Measurements from ENCODE around the gene PPP2R5C. TPM values are rescaled to one million over a fixed set of nuclear protein-coding genes. Genes with fewer than 3 reads are reported as not detected.
"Not testable (repeated sequence)": the region's sequence is repeated elsewhere in the genome, so short reads cannot be mapped to it uniquely, and the experiment has no call there.

PPP2R5C gene
- total RNA-seq, 1 donor from 2014 or later = 55.3 TPM

GRCh38 chr14:101716956-101717662 is 44.4 kb upstream of the PPP2R5C start:
- no peaks in the 10 kb centered on the region for H3K36me3 ChIP-seq (ENCODE audit: control insufficient read depth in 3 of 3, insufficient read depth in 3 of 3, low read length in 3 of 3)
- no peak overlapping the region for H3K4me3 ChIP-seq (ENCODE audit: low read length in 3 of 3)
- H3K4me1 ChIP-seq (ENCODE audit: control insufficient read depth in 3 of 3, insufficient read depth in 3 of 3, low read length in 3 of 3) = peaks cover 0 to 6% (median 0%) of the 10 kb centered on the region in 3 donors
- H3K27ac ChIP-seq (ENCODE audit: low read depth, low read length) = no peak overlapping the region
- H3K27me3 ChIP-seq (ENCODE audit: control insufficient read depth in 3 of 3, insufficient read depth in 3 of 3, low read length in 3 of 3) = no peaks in the 10 kb centered on the region
- H3K9me3 ChIP-seq (ENCODE audit: control insufficient read depth in 3 of 3, low read length in 3 of 3) = peaks cover 0 to 2% (median 0%) of the 10 kb centered on the region in 3 donors
- no peak overlapping the region for H3K9ac ChIP-seq (ENCODE audit: low read depth in 1 of 3, low read length in 3 of 3)

GRCh38 chr14:101717663-101718490 is 43.6 kb upstream of the PPP2R5C start:
- Histone ChIP-seq H3K27me3 (ENCODE audit: control insufficient read depth in 3 of 3, insufficient read depth in 3 of 3, low read length in 3 of 3) (no peaks in the 10 kb centered on the region), H3K9ac (ENCODE audit: low read depth in 1 of 3, low read length in 3 of 3) (no peak overlapping the region), H3K4me1 (ENCODE audit: control insufficient read depth in 3 of 3, insufficient read depth in 3 of 3, low read length in 3 of 3) (peaks cover 0 to 8% (median 0%) of the 10 kb centered on the region in 3 donors), H3K9me3 (ENCODE audit: control insufficient read depth in 3 of 3, low read length in 3 of 3) (peaks cover 0 to 2% (median 0%) of the 10 kb centered on the region in 3 donors), H3K36me3 (ENCODE audit: control insufficient read depth in 3 of 3, insufficient read depth in 3 of 3, low read length in 3 of 3) (no peaks in the 10 kb centered on the region), H3K4me3 (ENCODE audit: low read length in 3 of 3) (no peak overlapping the region), H3K27ac (ENCODE audit: low read depth, low read length) (no peak overlapping the region)

GRCh38 chr14:101719045-101719645 is 42.4 kb upstream of the PPP2R5C start:
- H3K4me1 ChIP-seq (ENCODE audit: control insufficient read depth in 3 of 3, insufficient read depth in 3 of 3, low read length in 3 of 3) = peaks cover 0 to 8% (median 0%) of the 10 kb centered on the region in 3 donors
- peak overlapping the region; percentile 54 for H3K27ac ChIP-seq (ENCODE audit: low read depth, low read length)
- H3K9ac ChIP-seq (ENCODE audit: low read depth in 1 of 3, low read length in 3 of 3) = no peak overlapping the region
- no peaks in the 10 kb centered on the region for H3K27me3 ChIP-seq (ENCODE audit: control insufficient read depth in 3 of 3, insufficient read depth in 3 of 3, low read length in 3 of 3)
- no peak overlapping the region for H3K4me3 ChIP-seq (ENCODE audit: low read length in 3 of 3)
- H3K36me3 ChIP-seq (ENCODE audit: control insufficient read depth in 3 of 3, insufficient read depth in 3 of 3, low read length in 3 of 3) = no peaks in the 10 kb centered on the region
- H3K9me3 ChIP-seq (ENCODE audit: control insufficient read depth in 3 of 3, low read length in 3 of 3) = peaks cover 0 to 2% (median 0%) of the 10 kb centered on the region in 3 donors

GRCh38 chr14:101719708-101720107 is 41.8 kb upstream of the PPP2R5C start:
- Histone ChIP-seq H3K9ac (ENCODE audit: low read depth in 1 of 3, low read length in 3 of 3) (no peak overlapping the region), H3K36me3 (ENCODE audit: control insufficient read depth in 3 of 3, insufficient read depth in 3 of 3, low read length in 3 of 3) (no peaks in the 10 kb centered on the region), H3K9me3 (ENCODE audit: control insufficient read depth in 3 of 3, low read length in 3 of 3) (no peaks in the 10 kb centered on the region), H3K27ac (ENCODE audit: low read depth, low read length) (peak overlapping the region; percentile 54), H3K4me3 (ENCODE audit: low read length in 3 of 3) (no peak overlapping the region), H3K4me1 (ENCODE audit: control insufficient read depth in 3 of 3, insufficient read depth in 3 of 3, low read length in 3 of 3) (peaks cover 0 to 8% (median 0%) of the 10 kb centered on the region in 3 donors), H3K27me3 (ENCODE audit: control insufficient read depth in 3 of 3, insufficient read depth in 3 of 3, low read length in 3 of 3) (no peaks in the 10 kb centered on the region)

- no peak overlapping the region for H3K4me3 ChIP-seq (ENCODE audit: low read length in 3 of 3)
- H3K27ac ChIP-seq (ENCODE audit: low read depth, low read length) = no peak overlapping the region
- peaks cover 0 to 8% (median 0%) of the 10 kb centered on the region in 3 donors for H3K4me1 ChIP-seq (ENCODE audit: control insufficient read depth in 3 of 3, insufficient read depth in 3 of 3, low read length in 3 of 3)
- no peaks in the 10 kb centered on the region for H3K36me3 ChIP-seq (ENCODE audit: control insufficient read depth in 3 of 3, insufficient read depth in 3 of 3, low read length in 3 of 3)
- no peak overlapping the region for H3K9ac ChIP-seq (ENCODE audit: low read depth in 1 of 3, low read length in 3 of 3)
- H3K9me3 ChIP-seq (ENCODE audit: control insufficient read depth in 3 of 3, low read length in 3 of 3) = no peaks in the 10 kb centered on the region
- H3K27me3 ChIP-seq (ENCODE audit: control insufficient read depth in 3 of 3, insufficient read depth in 3 of 3, low read length in 3 of 3) = no peaks in the 10 kb centered on the region
Observed at GRCh38 chr14:101721111-101721510, 40.4 kb upstream of the PPP2R5C start.

- Histone ChIP-seq H3K36me3 (ENCODE audit: control insufficient read depth in 3 of 3, insufficient read depth in 3 of 3, low read length in 3 of 3) (no peaks in the 10 kb centered on the region), H3K9me3 (ENCODE audit: control insufficient read depth in 3 of 3, low read length in 3 of 3) (no peaks in the 10 kb centered on the region), H3K9ac (ENCODE audit: low read depth in 1 of 3, low read length in 3 of 3) (no peak overlapping the region), H3K27ac (ENCODE audit: low read depth, low read length) (no peak overlapping the region), H3K4me1 (ENCODE audit: control insufficient read depth in 3 of 3, insufficient read depth in 3 of 3, low read length in 3 of 3) (peaks cover 0 to 8% (median 0%) of the 10 kb centered on the region in 3 donors), H3K4me3 (ENCODE audit: low read length in 3 of 3) (no peak overlapping the region), H3K27me3 (ENCODE audit: control insufficient read depth in 3 of 3, insufficient read depth in 3 of 3, low read length in 3 of 3) (peaks cover 0 to 3% (median 0%) of the 10 kb centered on the region in 3 donors)
Observed at GRCh38 chr14:101721951-101722661, 39.4 kb upstream of the PPP2R5C start.

GRCh38 chr14:101723061-101723595 is 38.4 kb upstream of the PPP2R5C start:
- Histone ChIP-seq H3K27ac (ENCODE audit: low read depth, low read length) (no peak overlapping the region), H3K4me3 (ENCODE audit: low read length in 3 of 3) (no peak overlapping the region), H3K9me3 (ENCODE audit: control insufficient read depth in 3 of 3, low read length in 3 of 3) (no peaks in the 10 kb centered on the region), H3K36me3 (ENCODE audit: control insufficient read depth in 3 of 3, insufficient read depth in 3 of 3, low read length in 3 of 3) (no peaks in the 10 kb centered on the region), H3K4me1 (ENCODE audit: control insufficient read depth in 3 of 3, insufficient read depth in 3 of 3, low read length in 3 of 3) (peaks cover 0 to 8% (median 0%) of the 10 kb centered on the region in 3 donors), H3K27me3 (ENCODE audit: control insufficient read depth in 3 of 3, insufficient read depth in 3 of 3, low read length in 3 of 3) (peaks cover 0 to 8% (median 3%) of the 10 kb centered on the region in 3 donors), H3K9ac (ENCODE audit: low read depth in 1 of 3, low read length in 3 of 3) (no peak overlapping the region)

- not testable (repeated sequence) for H3K9ac ChIP-seq (ENCODE audit: low read depth in 1 of 3, low read length in 3 of 3); H3K27me3 ChIP-seq (ENCODE audit: control insufficient read depth in 3 of 3, insufficient read depth in 3 of 3, low read length in 3 of 3); H3K9me3 ChIP-seq (ENCODE audit: control insufficient read depth in 3 of 3, low read length in 3 of 3); H3K27ac ChIP-seq (ENCODE audit: low read depth, low read length); H3K4me3 ChIP-seq (ENCODE audit: low read length in 3 of 3); H3K36me3 ChIP-seq (ENCODE audit: control insufficient read depth in 3 of 3, insufficient read depth in 3 of 3, low read length in 3 of 3); H3K4me1 ChIP-seq (ENCODE audit: control insufficient read depth in 3 of 3, insufficient read depth in 3 of 3, low read length in 3 of 3)
Observed at GRCh38 chr14:101725652-101726051, 35.9 kb upstream of the PPP2R5C start.

- no peak overlapping the region for H3K27ac ChIP-seq (ENCODE audit: low read depth, low read length)
- no peak overlapping the region for H3K4me3 ChIP-seq (ENCODE audit: low read length in 3 of 3)
- H3K4me1 ChIP-seq (ENCODE audit: control insufficient read depth in 3 of 3, insufficient read depth in 3 of 3, low read length in 3 of 3) = peaks cover 0 to 3% (median 0%) of the 10 kb centered on the region in 3 donors
- peaks cover 0 to 8% (median 3%) of the 10 kb centered on the region in 3 donors for H3K27me3 ChIP-seq (ENCODE audit: control insufficient read depth in 3 of 3, insufficient read depth in 3 of 3, low read length in 3 of 3)
- H3K36me3 ChIP-seq (ENCODE audit: control insufficient read depth in 3 of 3, insufficient read depth in 3 of 3, low read length in 3 of 3) = no peaks in the 10 kb centered on the region
- H3K9ac ChIP-seq (ENCODE audit: low read depth in 1 of 3, low read length in 3 of 3) = no peak overlapping the region
- H3K9me3 ChIP-seq (ENCODE audit: control insufficient read depth in 3 of 3, low read length in 3 of 3) = no peaks in the 10 kb centered on the region
Observed at GRCh38 chr14:101726295-101726953, 35.1 kb upstream of the PPP2R5C start.
